ENCODE results near the gene FAM72B. TPM values are rescaled to one million over a fixed set of nuclear protein-coding genes. Genes with fewer than 3 reads are reported as not detected.
A peak's percentile ranks its signal among the peaks of the same experiment; 100 is the strongest.
"Not testable (repeated sequence)": the region's sequence is repeated elsewhere in the genome, so short reads cannot be mapped to it uniquely, and the experiment has no call there.

Gene FAM72B
- total RNA-seq, 1 experiment from 2014 or later, result 10.2 TPM

- H3K4me1 ChIP-seq (ENCODE audit: control insufficient read depth in 1 of 2, insufficient read depth in 2 of 2, low read length in 2 of 2); H3K9me2 ChIP-seq (ENCODE audit: insufficient read depth); H3K36me3 ChIP-seq (ENCODE audit: control insufficient read depth in 1 of 2, insufficient read depth in 2 of 2, low read length in 2 of 2); BruUV-seq (replicated peaks); H3K4me2 ChIP-seq (ENCODE audit: low read length); intact Hi-C loops (cut with micrococcal nuclease); H3K79me2 ChIP-seq (ENCODE audit: insufficient read depth, low read length); H3K9ac ChIP-seq (ENCODE audit: low read length); CTCF ChIA-PET; H3K27ac ChIP-seq (ENCODE audit: low read depth, low read length); H3K4me3 ChIP-seq (replicated peaks in 1 of 2; ENCODE audit: low read depth in 1 of 2, low read length in 2 of 2); ATAC-seq; POLR2A ChIA-PET; DNase-seq (ENCODE audit: low read depth, low spot score); H2AFZ ChIP-seq (ENCODE audit: low read depth, low read length, poor library complexity, severe bottlenecking); H4K20me1 ChIP-seq (ENCODE audit: insufficient read depth); H3K9me3 ChIP-seq (ENCODE audit: control insufficient read depth in 1 of 2, insufficient read depth in 1 of 2, low read depth in 1 of 2, low read length in 2 of 2); H3K27me3 ChIP-seq (ENCODE audit: insufficient read depth, low read length); RAD21 ChIA-PET (ENCODE audit: low non-redundant PET in 1 of 2, low total read pairs in 2 of 2, uncharacterized antibody in 2 of 2, unreplicated experiment in 2 of 2): not testable (repeated sequence)
Observed at GRCh38 chr1:121199763-121200162, 15.6 kb upstream of the FAM72B start.

DNA sequence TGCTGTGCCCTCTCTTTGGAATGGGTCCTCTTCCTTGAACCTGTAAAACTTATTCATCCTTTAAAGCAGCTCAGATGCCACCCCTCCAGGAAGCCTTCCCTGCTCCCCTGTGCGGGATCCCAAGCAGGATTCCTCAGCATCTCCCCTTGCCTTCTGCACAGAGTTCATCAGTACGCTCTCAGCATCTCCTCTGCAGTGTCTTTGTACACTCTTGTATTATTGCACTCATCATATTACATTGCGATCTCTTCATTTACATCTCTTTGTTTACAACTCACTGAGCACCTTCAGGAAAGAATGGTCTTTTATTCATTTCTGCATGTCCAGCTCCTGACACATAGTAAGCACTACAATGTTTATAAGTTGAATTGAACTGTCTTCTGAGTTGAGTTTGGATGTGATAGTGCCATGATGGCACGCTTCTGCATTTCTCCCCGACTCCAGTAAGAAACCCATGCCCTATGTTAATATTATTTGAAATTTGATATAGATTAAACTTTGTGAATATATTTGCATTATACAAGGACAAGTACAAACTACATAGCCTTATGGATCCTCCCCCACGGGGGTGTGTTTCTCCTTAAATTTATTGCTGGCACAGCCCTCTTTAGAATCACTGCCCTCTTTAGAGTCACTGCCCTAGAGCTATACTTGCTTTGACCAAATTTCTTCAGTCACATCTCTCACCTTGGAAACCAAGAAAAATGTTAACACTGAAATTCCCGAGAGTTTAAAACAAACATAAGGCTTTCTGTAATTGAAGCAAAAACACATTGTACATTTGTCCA lies 13.1 kb upstream of the FAM72B start:
- intact Hi-C loops (cut with micrococcal nuclease); H3K9ac ChIP-seq (ENCODE audit: low read length); DNase-seq (ENCODE audit: low read depth, low spot score); H3K36me3 ChIP-seq (ENCODE audit: control insufficient read depth in 1 of 2, insufficient read depth in 2 of 2, low read length in 2 of 2); CTCF ChIA-PET; H4K20me1 ChIP-seq (ENCODE audit: insufficient read depth); POLR2A ChIA-PET; H3K4me1 ChIP-seq (ENCODE audit: control insufficient read depth in 1 of 2, insufficient read depth in 2 of 2, low read length in 2 of 2); BruUV-seq (replicated peaks); H2AFZ ChIP-seq (ENCODE audit: low read depth, low read length, poor library complexity, severe bottlenecking); H3K79me2 ChIP-seq (ENCODE audit: insufficient read depth, low read length); ATAC-seq; H3K27me3 ChIP-seq (ENCODE audit: insufficient read depth, low read length); H3K9me2 ChIP-seq (ENCODE audit: insufficient read depth); H3K4me3 ChIP-seq (replicated peaks in 1 of 2; ENCODE audit: low read depth in 1 of 2, low read length in 2 of 2); RAD21 ChIA-PET (ENCODE audit: low non-redundant PET in 1 of 2, low total read pairs in 2 of 2, uncharacterized antibody in 2 of 2, unreplicated experiment in 2 of 2); H3K4me2 ChIP-seq (ENCODE audit: low read length); H3K27ac ChIP-seq (ENCODE audit: low read depth, low read length); H3K9me3 ChIP-seq (ENCODE audit: control insufficient read depth in 1 of 2, insufficient read depth in 1 of 2, low read depth in 1 of 2, low read length in 2 of 2): not testable (repeated sequence)

GRCh38 chr1:121192512-121192911 lies 8.4 kb upstream of the FAM72B start:
- H2AFZ ChIP-seq (ENCODE audit: low read depth, low read length, poor library complexity, severe bottlenecking); H3K27me3 ChIP-seq (ENCODE audit: insufficient read depth, low read length); H3K4me3 ChIP-seq (replicated peaks in 1 of 2; ENCODE audit: low read depth in 1 of 2, low read length in 2 of 2); H3K79me2 ChIP-seq (ENCODE audit: insufficient read depth, low read length); H3K9ac ChIP-seq (ENCODE audit: low read length); BruUV-seq (replicated peaks); H3K36me3 ChIP-seq (ENCODE audit: control insufficient read depth in 1 of 2, insufficient read depth in 2 of 2, low read length in 2 of 2); DNase-seq (ENCODE audit: low read depth, low spot score); CTCF ChIA-PET; H4K20me1 ChIP-seq (ENCODE audit: insufficient read depth); H3K9me2 ChIP-seq (ENCODE audit: insufficient read depth); POLR2A ChIA-PET; H3K4me1 ChIP-seq (ENCODE audit: control insufficient read depth in 1 of 2, insufficient read depth in 2 of 2, low read length in 2 of 2); H3K4me2 ChIP-seq (ENCODE audit: low read length); H3K9me3 ChIP-seq (ENCODE audit: control insufficient read depth in 1 of 2, insufficient read depth in 1 of 2, low read depth in 1 of 2, low read length in 2 of 2); ATAC-seq; RAD21 ChIA-PET (ENCODE audit: low non-redundant PET in 1 of 2, low total read pairs in 2 of 2, uncharacterized antibody in 2 of 2, unreplicated experiment in 2 of 2); H3K27ac ChIP-seq (ENCODE audit: low read depth, low read length); intact Hi-C loops (cut with micrococcal nuclease): not testable (repeated sequence)

GRCh38 chr1:121187914-121188313 lies 3.8 kb upstream of the FAM72B start:
- intact Hi-C loops (cut with micrococcal nuclease); CTCF ChIA-PET: not testable (repeated sequence)

More at GRCh38 chr1:121187914-121188313, 3.8 kb upstream of the FAM72B start:
- H3K4me2 ChIP-seq (ENCODE audit: low read length); H3K9ac ChIP-seq (ENCODE audit: low read length); H3K36me3 ChIP-seq (ENCODE audit: control insufficient read depth in 1 of 2, insufficient read depth in 2 of 2, low read length in 2 of 2); POLR2A ChIA-PET; ATAC-seq; H3K79me2 ChIP-seq (ENCODE audit: insufficient read depth, low read length); H2AFZ ChIP-seq (ENCODE audit: low read depth, low read length, poor library complexity, severe bottlenecking); H3K27me3 ChIP-seq (ENCODE audit: insufficient read depth, low read length); RAD21 ChIA-PET (ENCODE audit: low non-redundant PET in 1 of 2, low total read pairs in 2 of 2, uncharacterized antibody in 2 of 2, unreplicated experiment in 2 of 2); DNase-seq (ENCODE audit: low read depth, low spot score); H4K20me1 ChIP-seq (ENCODE audit: insufficient read depth); H3K9me3 ChIP-seq (ENCODE audit: control insufficient read depth in 1 of 2, insufficient read depth in 1 of 2, low read depth in 1 of 2, low read length in 2 of 2); H3K9me2 ChIP-seq (ENCODE audit: insufficient read depth); H3K4me1 ChIP-seq (ENCODE audit: control insufficient read depth in 1 of 2, insufficient read depth in 2 of 2, low read length in 2 of 2); H3K4me3 ChIP-seq (replicated peaks in 1 of 2; ENCODE audit: low read depth in 1 of 2, low read length in 2 of 2); H3K27ac ChIP-seq (ENCODE audit: low read depth, low read length): not testable (repeated sequence)
- BruUV-seq (replicated peaks), result TSS peak; percentile 18
